ENCODE results near the gene SVEP1.

Gene SVEP1

DNA sequence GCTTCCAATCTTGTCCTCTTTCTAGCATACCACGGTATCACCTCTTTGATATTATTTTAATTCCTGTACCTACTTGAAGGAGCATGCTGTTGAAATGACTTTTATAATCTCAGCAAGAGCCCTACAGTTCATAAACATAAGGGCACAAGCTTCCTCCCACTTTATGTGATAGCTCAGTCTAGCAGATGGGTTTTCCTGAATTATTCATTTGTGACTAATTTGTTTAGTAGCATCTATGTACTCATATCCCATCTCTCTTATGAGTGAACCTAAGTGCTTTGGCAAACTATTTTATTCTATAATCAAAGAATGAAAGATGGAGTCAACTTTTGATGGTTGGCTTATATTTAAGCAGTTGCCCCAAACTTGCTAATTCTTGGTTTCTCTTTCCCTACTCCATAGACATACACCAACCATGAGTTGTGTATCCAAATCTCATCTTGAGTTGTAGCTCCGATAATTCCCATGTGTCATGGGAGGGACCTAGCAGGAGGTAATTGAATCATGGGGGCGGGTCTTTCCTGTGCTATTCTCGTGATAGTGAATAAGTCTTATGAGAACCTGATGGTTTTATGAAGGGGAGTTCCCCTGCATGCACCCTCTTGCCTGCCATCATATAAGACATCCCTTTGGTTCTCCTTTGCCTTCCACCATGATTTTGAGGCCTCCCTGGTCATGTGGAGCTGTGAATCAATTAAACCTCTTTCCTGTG is 259.6 kb downstream of the SVEP1 start:
- peaks cover 3% of the 10 kb centered on the region for H3K27me3 Mint-ChIP-seq (ENCODE audit: low read depth, poor library complexity)

DNA sequence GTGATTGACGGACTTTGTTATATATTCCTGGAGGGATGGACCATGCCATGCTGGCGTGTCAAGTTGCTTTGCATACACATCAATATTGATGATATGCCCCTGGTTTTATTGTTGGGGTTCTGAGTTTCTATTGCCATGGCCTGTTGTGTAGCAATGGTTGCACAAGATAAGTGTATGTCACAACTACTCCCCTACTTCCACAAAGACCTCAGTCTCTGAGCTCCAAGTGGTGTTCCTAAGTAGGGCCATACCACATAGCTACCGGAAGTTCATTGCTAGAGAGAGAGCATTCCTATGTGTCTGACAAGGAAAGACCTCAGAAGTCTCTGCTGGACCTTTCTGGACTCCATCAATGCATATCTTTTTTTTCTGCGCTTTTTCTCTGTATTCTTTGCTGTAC is 261.6 kb downstream of the SVEP1 start:
- Mint-ChIP-seq H3K27me3 (ENCODE audit: low read depth, poor library complexity) (peaks cover 3% of the 10 kb centered on the region), H3K36me3 (ENCODE audit: low read depth) (no peaks in the 10 kb centered on the region), H3K9me3 (peaks cover 11% of the 10 kb centered on the region), H3K4me3 (no peak overlapping the region), H3K27ac (no peak overlapping the region), H3K4me1 (peaks cover 8% of the 10 kb centered on the region)
- TF ChIP-seq, protein P1, sequence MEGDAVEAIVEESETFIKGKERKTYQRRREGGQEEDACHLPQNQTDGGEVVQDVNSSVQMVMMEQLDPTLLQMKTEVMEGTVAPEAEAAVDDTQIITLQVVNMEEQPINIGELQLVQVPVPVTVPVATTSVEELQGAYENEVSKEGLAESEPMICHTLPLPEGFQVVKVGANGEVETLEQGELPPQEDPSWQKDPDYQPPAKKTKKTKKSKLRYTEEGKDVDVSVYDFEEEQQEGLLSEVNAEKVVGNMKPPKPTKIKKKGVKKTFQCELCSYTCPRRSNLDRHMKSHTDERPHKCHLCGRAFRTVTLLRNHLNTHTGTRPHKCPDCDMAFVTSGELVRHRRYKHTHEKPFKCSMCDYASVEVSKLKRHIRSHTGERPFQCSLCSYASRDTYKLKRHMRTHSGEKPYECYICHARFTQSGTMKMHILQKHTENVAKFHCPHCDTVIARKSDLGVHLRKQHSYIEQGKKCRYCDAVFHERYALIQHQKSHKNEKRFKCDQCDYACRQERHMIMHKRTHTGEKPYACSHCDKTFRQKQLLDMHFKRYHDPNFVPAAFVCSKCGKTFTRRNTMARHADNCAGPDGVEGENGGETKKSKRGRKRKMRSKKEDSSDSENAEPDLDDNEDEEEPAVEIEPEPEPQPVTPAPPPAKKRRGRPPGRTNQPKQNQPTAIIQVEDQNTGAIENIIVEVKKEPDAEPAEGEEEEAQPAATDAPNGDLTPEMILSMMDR (IDR thresholded peaks at IDR 0.05): no peak
- DNase-seq: no peak

More for the DNA sequence above, 259.6 kb downstream of the SVEP1 start:
- Mint-ChIP-seq H3K36me3 (ENCODE audit: low read depth) (no peaks in the 10 kb centered on the region), H3K4me1 (peaks cover 8% of the 10 kb centered on the region), H3K27ac (no peak overlapping the region), H3K4me3 (no peak overlapping the region), H3K9me3 (no peaks in the 10 kb centered on the region)
- TF ChIP-seq, protein P1 (IDR thresholded peaks at IDR 0.05): no peak
- no peak for DNase-seq

DNA sequence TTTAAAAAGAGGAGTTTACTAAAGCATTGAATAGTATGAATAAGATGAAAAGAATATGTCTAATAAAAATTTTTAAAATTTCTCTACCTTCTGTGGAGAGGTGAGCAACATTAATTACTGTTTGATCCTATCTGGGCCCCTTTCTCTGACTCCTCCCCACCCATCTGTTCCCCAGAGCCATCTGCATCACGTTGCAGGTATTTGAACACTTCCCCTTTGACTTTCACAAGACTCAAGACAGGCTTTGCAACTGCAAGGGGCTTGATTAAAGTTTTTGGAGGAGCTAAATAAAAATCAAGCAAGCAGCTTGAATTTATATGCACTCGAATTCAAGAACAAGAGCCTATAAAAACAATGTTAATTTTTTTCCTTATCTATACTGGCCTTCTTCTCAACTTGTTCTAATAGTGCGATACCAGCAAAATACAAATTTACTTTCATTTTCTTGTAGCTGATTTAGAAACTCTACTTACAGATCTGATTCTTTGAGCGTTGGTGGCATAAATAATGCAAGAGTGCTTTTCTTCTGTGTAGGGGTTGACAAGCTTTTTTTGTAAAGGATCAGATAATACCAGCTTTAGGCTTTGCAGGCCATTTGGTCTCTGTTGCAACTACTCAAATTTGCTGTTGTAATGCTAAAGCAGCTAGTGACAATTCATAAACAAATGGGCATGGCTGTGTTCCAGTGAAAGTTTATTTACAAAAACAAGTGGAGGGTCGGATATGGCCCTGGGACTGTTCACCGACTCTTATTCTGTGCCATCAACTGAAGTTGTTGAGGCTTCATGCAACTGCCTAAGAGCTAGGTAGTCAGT is 263.1 kb downstream of the SVEP1 start:
- peaks cover 18% of the 10 kb centered on the region for H3K9me3 Mint-ChIP-seq
- no peak overlapping the region for H3K27ac Mint-ChIP-seq
- TF ChIP-seq, protein P1 (IDR thresholded peaks at IDR 0.05): no peak
- peaks cover 3% of the 10 kb centered on the region for H3K27me3 Mint-ChIP-seq (ENCODE audit: low read depth, poor library complexity)
- no peak overlapping the region for H3K4me3 Mint-ChIP-seq
- peaks cover 8% of the 10 kb centered on the region for H3K4me1 Mint-ChIP-seq
- no peaks in the 10 kb centered on the region for H3K36me3 Mint-ChIP-seq (ENCODE audit: low read depth)
- no peak for DNase-seq
